Measurements from ENCODE around the gene CNOT10.
"Not testable (repeated sequence)": the region's sequence is repeated elsewhere in the genome, so short reads cannot be mapped to it uniquely, and the experiment has no call there.

Gene CNOT10

GRCh38 chr3:32778389-32778788 lies 93.4 kb downstream of the CNOT10 start:
- peak; percentile 53 for DNase-seq

GRCh38 chr3:32780071-32780734 lies 95.2 kb downstream of the CNOT10 start:
- DNase-seq = no peak

- DNase-seq = peak; percentile 17
These were observed 95.8 kb downstream of the CNOT10 start for GRCh38 chr3:32780735-32781210.

- DNase-seq = peak; percentile 80
These were observed 96.4 kb downstream of the CNOT10 start for GRCh38 chr3:32781211-32781968.

- DNase-seq = not testable (repeated sequence)
These were observed 96.9 kb downstream of the CNOT10 start for GRCh38 chr3:32781969-32782270.

GRCh38 chr3:32782407-32782806 lies 97.4 kb downstream of the CNOT10 start:
- DNase-seq = no peak

- no peak for DNase-seq
These were observed 106.8 kb downstream of the CNOT10 start for GRCh38 chr3:32791833-32792232.

GRCh38 chr3:32794487-32795308 lies 109.7 kb downstream of the CNOT10 start:
- no peak for DNase-seq

- not testable (repeated sequence) for DNase-seq
These were observed 111.5 kb downstream of the CNOT10 start for GRCh38 chr3:32796384-32796950.

GRCh38 chr3:32797776-32798175 lies 112.8 kb downstream of the CNOT10 start:
- DNase-seq = no peak

GRCh38 chr3:32801440-32801839 lies 116.5 kb downstream of the CNOT10 start:
- not testable (repeated sequence) for DNase-seq

- no peak for DNase-seq
These were observed 128.2 kb downstream of the CNOT10 start for GRCh38 chr3:32813180-32813579.

GRCh38 chr3:32814361-32814760 lies 129.4 kb downstream of the CNOT10 start:
- DNase-seq = no peak

- no peak for DNase-seq
These were observed 131.0 kb downstream of the CNOT10 start for GRCh38 chr3:32815841-32816438.

GRCh38 chr3:32816439-32817256 lies 131.7 kb downstream of the CNOT10 start:
- DNase-seq = peak; percentile 34

GRCh38 chr3:32817257-32817557 lies 132.2 kb downstream of the CNOT10 start:
- DNase-seq = peak; percentile 7

- DNase-seq = peak; percentile 42
These were observed 132.7 kb downstream of the CNOT10 start, which contains the start of gene TRIM71 for GRCh38 chr3:32817558-32818228. TSS of gene TRIM71 (plus strand) at chr3:32817997. CDS start at chr3:32818081, 84 bp downstream.

GRCh38 chr3:32818229-32818969 lies 133.4 kb downstream of the CNOT10 start:
- DNase-seq = peak; percentile 20

- DNase-seq = no peak
These were observed 134.1 kb downstream of the CNOT10 start for GRCh38 chr3:32818970-32819511.

Data from activated CD4-positive, alpha-beta T cell treated with anti-CD3 and anti-CD28 coated beads for 48 hours (primary cell).